Activated CD4-positive, CD25-positive, alpha-beta regulatory T cell (primary cell): ENCODE results near the gene CORO6.

Experiments
- DNase-seq, 4 experiments: peaks; one replicate each; lab custom pipeline; 2025; lab: John Stamatoyannopoulos, UW

Gene CORO6

GRCh38 chr17:29591146-29591736 is 31.5 kb downstream of the CORO6 start:
- no peak for DNase-seq

DNA sequence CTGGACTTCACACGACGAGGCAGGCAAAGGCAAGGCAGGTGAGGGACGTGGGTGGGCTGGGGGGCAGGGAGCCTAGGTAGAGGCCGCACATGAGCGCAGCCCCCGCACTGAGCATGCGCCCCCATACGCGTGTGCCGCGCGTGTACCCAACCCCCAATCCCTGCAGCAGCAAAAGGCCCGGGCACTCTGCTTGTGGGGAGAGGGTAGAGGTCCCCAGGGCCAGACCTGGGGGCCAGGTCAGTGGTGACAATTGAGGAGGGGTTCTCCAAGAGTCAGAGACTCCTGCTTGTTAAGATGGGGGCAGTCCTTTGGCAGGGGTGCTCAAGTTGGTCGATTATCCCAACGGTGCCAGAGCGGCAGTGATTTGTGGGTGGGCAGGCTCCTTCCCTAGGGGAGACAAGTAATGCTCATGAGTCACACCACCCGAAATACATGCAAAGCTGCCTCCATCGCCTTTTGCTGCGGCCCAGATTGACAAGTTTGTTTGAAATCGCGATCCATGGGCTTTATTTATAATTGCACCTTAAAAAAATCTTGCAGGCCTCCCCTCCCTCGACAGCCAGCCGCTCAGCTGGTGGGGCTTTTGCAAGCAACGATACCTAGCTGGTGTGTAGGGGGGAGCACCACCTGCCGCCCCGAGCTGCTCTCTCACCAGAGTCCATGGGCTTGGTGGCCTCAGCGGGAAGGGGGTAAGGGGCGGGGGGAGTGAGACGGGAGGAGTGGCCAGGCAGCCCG is 32.1 kb downstream of the CORO6 start:
- DNase-seq, result no peak

GRCh38 chr17:29589524-29590410 is 32.9 kb downstream of the CORO6 start, which contains the start of gene GIT1:
Gene GIT1 (minus strand): TSS chr17:29589648. CDS start chr17:29589378, 270 bp downstream.
- DNase-seq, result peak; percentile 56 to 83 (median 74)

GRCh38 chr17:29588562-29589411 is 33.9 kb downstream of the CORO6 start:
- DNase-seq, result peak in 1 of 4 experiments; percentile 22

DNA sequence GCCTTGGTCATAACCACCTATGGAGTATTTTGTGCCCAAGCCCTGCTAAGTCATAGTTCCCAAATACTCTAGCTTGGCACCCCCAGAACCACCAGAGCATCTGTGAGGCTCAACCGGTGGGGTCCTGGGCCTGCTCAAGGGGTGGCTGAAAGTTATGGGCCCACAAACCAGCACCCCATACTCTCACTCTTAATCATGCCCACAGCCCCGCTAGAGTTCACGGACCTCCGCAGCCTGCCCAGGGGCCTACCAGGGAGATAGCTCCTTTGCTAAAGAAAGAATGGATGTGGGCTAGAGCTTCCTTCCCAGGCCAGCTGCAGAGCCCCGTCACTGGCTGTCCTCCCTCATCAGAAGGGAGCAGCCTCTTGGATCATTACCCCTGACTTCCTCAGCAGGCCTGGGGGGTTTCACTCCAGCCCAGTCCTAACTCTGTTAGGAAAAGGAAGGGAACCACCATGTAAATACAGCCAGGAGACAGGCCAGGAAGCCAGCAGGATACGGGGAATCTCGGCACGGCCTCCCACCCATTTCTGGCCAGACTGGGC is 34.6 kb downstream of the CORO6 start:
- DNase-seq, result no peak

DNA sequence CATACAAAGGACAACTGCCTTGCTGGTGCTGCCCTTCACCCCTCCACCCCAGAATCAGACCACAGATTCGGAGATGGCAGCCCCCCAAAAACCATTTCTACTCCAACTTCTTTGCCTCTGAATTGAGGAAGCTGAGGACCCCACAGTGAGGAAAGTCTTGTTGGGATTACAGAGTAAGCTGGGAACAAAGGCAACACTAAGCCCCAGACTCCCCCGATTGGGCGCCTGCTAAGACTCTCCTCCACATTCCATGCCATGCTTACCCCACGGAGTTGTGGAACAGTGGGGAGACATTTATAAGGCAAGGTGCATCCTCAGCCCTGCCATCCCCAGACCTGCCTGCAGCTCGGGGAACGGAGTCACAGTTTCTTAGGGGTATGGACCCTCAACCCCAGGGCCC is 35.1 kb downstream of the CORO6 start:
- DNase-seq, result no peak

- no peak for DNase-seq
Observed at GRCh38 chr17:29586676-29587469, 35.8 kb downstream of the CORO6 start.

GRCh38 chr17:29585080-29585751 is 37.5 kb downstream of the CORO6 start:
- DNase-seq, result no peak

DNA sequence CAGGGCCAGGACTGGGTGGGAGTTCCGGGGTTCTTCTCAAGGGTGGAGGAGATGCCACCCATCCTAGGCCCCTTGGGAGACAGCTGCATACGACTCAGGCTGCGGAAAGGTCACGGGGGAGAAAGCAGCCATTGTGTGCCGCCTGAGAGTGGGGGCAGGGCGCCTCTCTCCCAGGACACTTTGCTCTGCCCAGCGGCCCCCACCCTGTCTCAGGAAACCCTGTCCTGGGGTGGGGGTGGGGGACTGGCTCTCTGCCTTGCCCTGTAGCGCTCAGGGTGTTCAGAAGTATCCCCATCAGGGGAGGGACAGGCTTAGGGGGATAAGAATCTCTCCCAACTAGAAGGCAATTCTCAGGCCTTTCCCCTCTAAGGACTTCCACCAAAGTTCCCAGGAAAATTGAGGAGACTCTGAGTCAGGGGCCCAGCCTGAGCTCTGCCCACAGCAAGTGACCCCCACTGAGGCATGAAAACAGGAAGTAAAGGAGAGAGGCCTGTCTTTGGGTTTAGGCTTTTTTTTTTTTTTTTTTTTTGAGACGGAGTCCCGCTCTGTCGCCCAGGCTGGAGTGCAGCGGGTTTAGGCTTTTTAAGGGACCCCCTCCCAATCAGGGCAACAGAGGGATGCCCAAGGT is 38.1 kb downstream of the CORO6 start:
- DNase-seq, result no peak

DNA sequence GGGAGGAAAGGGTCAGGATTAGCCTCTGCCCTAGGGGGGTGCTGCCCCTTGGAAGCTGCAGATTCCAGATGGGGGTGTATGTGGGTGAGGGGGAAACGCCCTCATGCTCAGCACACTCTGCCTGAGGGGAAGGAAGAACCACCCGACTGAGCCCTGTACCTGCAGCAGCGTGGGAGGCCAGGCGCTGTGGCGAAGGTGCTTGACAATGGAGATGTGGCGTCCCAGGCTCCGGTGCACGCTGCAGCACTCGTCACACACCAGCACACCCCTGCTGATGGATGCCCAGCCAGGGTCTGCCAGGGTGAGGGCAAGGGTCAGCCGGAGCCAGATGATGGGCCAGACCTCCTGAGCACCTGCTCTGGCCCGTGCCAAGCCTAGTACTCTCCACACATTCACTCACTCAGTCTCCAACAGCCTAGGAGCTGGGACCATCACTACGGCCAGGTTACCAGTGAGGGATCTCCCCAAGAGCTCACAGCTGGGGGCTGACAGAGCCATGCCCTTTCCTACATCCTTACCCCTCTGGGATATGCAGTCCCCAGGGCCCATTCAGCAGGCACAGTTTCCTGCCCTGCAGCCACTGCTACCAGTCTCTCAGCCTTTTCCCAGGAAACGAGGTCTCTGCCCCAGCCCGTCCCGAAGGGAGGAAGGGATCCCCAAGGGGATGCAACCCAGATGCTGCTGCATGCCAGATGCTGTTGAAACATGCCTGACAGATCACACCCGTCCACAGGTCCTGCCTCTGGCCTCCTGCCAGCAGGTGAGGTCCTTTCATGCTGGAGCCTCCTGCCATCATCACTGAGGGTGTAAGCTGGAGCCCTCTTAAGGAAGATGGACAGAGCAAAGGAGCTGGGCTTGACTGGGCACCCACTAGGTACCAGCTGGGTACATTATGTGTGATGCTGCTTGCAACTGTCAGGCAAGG is 39.1 kb downstream of the CORO6 start:
- DNase-seq, result no peak

DNA sequence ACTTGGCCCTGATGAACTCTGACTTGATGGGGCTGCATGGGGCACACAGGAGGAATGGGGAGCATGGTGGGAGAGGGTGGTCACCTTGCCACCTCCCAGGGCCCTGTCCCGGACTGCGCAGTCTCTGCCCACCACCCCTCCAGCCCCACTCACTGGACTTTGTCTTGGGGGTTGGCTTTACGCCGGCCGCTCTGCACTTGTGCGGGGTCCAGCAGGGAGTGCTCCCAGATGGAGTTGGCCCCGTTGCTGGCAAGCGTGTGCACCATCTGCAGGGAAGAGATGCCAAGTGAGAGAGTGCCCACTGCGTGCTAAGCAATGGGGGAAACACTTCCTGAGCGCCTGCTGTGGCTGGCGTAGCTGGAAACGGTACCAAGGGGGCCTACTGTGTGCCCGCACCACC is 39.9 kb downstream of the CORO6 start:
- DNase-seq, result no peak

GRCh38 chr17:29582254-29582765 is 40.4 kb downstream of the CORO6 start:
- no peak for DNase-seq

DNA sequence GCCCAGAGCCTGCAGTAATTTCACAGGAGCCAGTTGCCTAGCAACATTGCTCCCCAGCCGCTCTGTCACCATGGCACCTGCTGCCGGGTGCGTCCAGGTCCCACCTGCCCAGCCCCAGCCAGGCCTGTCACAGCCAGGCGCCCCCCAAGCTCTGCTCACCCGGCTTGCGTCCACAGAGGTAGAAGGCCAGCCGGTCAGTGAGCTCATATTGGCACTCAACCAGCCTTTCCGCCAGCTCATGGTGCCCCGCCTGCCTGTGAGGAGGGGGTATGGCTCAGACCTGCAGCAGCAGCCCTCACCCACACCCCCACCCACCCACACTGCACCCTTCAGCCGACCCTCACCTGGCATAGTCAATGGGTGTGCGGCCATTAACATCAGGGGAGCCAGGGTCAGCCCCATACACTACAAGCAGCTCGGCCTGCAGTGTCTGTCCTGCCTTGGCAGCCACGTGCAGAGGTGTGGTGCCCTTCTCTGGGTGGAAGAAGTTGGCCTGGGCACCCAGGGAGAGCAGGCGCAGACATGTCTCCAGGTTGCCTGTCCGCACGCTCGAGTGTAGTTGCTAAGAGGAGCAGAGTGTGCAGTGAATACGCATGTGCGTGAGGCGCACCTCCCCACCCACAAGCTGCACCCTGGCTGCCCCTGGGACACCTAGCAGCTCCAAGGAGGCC is 41.0 kb downstream of the CORO6 start:
- no peak for DNase-seq

- peak; percentile 77 to 86 (median 80) for DNase-seq
Observed at GRCh38 chr17:29579866-29580771, 42.6 kb downstream of the CORO6 start.

GRCh38 chr17:29578626-29579485 is 43.9 kb downstream of the CORO6 start:
- no peak for DNase-seq
